ENCODE measurements around the gene ANTXR1. TPM values are rescaled to one million over a fixed set of nuclear protein-coding genes. Genes with fewer than 3 reads are reported as not detected.
"Not testable (repeated sequence)": the region's sequence is repeated elsewhere in the genome, so short reads cannot be mapped to it uniquely, and the experiment has no call there.

The ANTXR1 gene
- total and polyA plus RNA-seq, 5 donors from 2014 or later, result not detected

DNA sequence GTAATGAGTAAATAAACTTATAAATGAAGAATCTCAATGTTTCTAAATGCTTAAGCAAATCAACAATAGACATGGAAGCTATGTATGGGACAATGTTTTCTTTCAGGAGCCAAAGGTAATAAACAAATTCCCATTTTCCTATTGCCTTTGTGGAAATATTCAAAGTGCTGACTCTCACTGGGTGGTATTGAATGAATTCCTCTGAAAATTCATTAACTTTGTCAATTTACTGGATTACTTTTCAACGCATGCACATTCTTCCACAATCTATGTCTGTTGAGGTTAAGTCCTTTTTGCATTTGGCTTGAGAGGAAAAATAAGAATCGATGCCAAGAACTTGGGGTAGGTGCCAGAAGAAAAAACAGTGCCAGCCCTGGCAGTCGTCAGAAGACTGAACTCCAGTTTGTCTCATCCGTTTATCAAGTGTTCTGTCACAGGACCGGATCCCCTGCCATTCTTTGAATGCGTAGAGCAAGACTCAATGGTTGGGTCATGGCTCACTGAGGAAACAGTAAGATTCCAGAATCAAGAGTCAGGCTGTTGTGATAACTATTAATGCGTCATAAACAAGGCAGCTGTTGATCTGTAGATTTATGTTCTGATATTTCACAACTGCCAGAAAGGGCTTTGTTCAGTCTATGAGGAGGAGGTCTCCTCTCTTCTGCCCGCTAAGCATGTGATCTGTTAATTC lies 240.8 kb downstream of the ANTXR1 start:
- ATAC-seq (ENCODE audit: low read depth in 2 of 2) (no peak), DNase-seq (no peak)
- no peaks in the 10 kb centered on the region for H3K36me3 ChIP-seq (ENCODE audit: control insufficient read depth, insufficient read depth, low read length)
- H3K27ac ChIP-seq (ENCODE audit: insufficient read depth, low read length, poor library complexity, severe bottlenecking), result no peak overlapping the region
- peaks cover 12% of the 10 kb centered on the region for H3K27me3 ChIP-seq (ENCODE audit: control insufficient read depth, insufficient read depth, low read length)
- no peaks in the 10 kb centered on the region for H3K9me3 ChIP-seq (ENCODE audit: control insufficient read depth in 2 of 2, low read length in 2 of 2)
- Mint-ChIP-seq H3K4me3 (no peak overlapping the region), H3K27me3 (peaks cover 19% of the 10 kb centered on the region), H3K27ac (peak overlapping the region in 1 of 3 donors; percentile 11), H3K4me1 (no peaks in the 10 kb centered on the region), H3K9me3 (peaks cover 0 to 14% (median 5%) of the 10 kb centered on the region in 7 donors), H3K36me3 (no peaks in the 10 kb centered on the region)
- no peak overlapping the region for H3K4me3 ChIP-seq (ENCODE audit: low read depth, low read length)
- H3K4me1 ChIP-seq (ENCODE audit: control insufficient read depth, insufficient read depth, low read length, poor library complexity, severe bottlenecking), result no peaks in the 10 kb centered on the region

DNA sequence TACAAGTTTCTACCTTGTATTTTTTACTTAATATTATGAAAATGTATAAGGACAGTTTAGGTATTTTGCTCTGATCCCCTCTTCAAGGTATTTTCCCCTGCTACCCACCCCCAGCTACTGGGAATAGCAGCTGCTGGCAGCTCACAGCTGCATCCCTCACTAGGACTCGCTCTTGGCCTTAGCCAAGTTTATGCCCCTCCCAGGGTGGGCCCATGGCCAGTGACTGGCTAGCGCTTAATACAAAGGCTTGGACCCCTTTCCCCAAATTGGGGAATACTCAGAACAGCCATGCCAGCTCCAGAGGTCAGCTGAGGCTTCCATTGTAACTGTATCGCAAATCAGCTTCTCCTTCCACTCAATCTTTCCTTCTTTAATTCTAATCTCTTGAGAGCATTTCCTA lies 242.8 kb downstream of the ANTXR1 start:
- peaks cover 7% of the 10 kb centered on the region for H3K27me3 ChIP-seq (ENCODE audit: control insufficient read depth, insufficient read depth, low read length)
- no peaks in the 10 kb centered on the region for H3K4me1 Mint-ChIP-seq
- no peak overlapping the region for H3K27ac ChIP-seq (ENCODE audit: insufficient read depth, low read length, poor library complexity, severe bottlenecking)
- no peak overlapping the region for H3K27ac Mint-ChIP-seq
- DNase-seq (no peak), ATAC-seq (ENCODE audit: low read depth in 2 of 2) (no peak)
- H3K27me3 Mint-ChIP-seq, result peaks cover 15% of the 10 kb centered on the region
- H3K36me3 Mint-ChIP-seq, result no peaks in the 10 kb centered on the region
- peaks cover 9 to 17% of the 10 kb centered on the region in 2 experiments for H3K9me3 ChIP-seq (ENCODE audit: control insufficient read depth in 2 of 2, low read length in 2 of 2)
- H3K4me1 ChIP-seq (ENCODE audit: control insufficient read depth, insufficient read depth, low read length, poor library complexity, severe bottlenecking), result no peaks in the 10 kb centered on the region
- H3K4me3 Mint-ChIP-seq, result no peak overlapping the region
- H3K36me3 ChIP-seq (ENCODE audit: control insufficient read depth, insufficient read depth, low read length), result no peaks in the 10 kb centered on the region
- H3K9me3 Mint-ChIP-seq, result peaks cover 1 to 26% (median 8%) of the 10 kb centered on the region in 7 donors
- no peak overlapping the region for H3K4me3 ChIP-seq (ENCODE audit: low read depth, low read length)

DNA sequence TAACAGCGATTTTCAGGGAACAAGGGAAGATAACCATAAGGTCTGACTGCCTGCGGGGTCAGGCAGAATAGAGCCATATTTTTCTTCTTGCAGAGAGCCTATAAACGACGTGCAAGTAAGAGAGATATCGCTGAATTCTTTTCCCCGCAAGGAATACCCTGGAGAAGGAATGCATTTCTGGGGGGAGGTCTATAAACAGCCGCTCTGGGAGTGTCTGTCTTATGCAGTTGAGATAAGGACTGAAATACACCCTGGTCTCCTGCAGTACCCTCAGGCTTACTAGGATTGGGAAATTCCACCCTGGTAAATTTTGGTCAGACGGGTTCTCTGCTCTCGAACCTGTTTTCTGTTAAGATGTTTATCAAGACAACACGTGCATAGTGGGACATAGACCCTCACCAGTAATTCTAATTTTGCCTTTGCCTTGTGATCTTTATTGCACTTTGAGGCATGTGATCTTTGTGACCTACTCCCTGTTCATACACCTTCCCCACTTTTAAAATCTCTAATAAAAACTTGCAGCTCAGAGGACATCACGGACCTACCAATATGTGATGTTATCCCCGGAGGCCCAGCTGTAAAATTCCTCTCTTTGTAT lies 247.1 kb downstream of the ANTXR1 start:
- not testable (repeated sequence) for H3K27me3 ChIP-seq (ENCODE audit: control insufficient read depth, insufficient read depth, low read length); H3K4me3 Mint-ChIP-seq; H3K27ac Mint-ChIP-seq; H3K4me1 ChIP-seq (ENCODE audit: control insufficient read depth, insufficient read depth, low read length, poor library complexity, severe bottlenecking); H3K36me3 ChIP-seq (ENCODE audit: control insufficient read depth, insufficient read depth, low read length); H3K36me3 Mint-ChIP-seq; H3K27ac ChIP-seq (ENCODE audit: insufficient read depth, low read length, poor library complexity, severe bottlenecking); H3K4me3 ChIP-seq (ENCODE audit: low read depth, low read length); DNase-seq; ATAC-seq (ENCODE audit: low read depth in 2 of 2); H3K4me1 Mint-ChIP-seq
- H3K9me3 ChIP-seq (ENCODE audit: control insufficient read depth in 2 of 2, low read length in 2 of 2), result peaks cover 9 to 24% of the 10 kb centered on the region in 2 experiments
- peaks cover 13% of the 10 kb centered on the region for H3K27me3 Mint-ChIP-seq
- peaks cover 4 to 40% (median 9%) of the 10 kb centered on the region in 7 donors for H3K9me3 Mint-ChIP-seq

DNA sequence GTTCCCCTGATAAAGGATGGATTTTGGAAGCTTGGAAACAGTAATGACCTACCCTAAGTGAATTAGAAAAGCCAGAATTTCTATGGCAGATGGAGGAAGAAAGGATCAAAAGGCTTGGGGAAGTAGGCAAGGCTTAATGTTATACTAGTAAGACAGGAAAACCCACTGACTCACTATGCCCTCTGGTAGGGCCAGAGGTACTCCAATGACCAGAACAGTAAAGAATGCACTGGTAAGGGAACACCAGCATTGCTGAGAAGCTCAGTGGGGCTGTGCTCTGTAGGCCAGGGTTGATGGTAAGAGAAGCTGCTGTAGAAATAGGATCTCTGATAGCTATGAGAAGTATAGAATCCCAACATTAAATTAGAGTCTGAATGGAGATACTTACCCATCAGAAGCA lies 247.7 kb downstream of the ANTXR1 start:
- H3K4me3 ChIP-seq (ENCODE audit: low read depth, low read length), result no peak overlapping the region
- no peaks in the 10 kb centered on the region for H3K36me3 ChIP-seq (ENCODE audit: control insufficient read depth, insufficient read depth, low read length)
- Mint-ChIP-seq H3K27me3 (peaks cover 18% of the 10 kb centered on the region), H3K27ac (no peak overlapping the region), H3K9me3 (peaks cover 4 to 40% (median 9%) of the 10 kb centered on the region in 7 donors), H3K4me1 (no peaks in the 10 kb centered on the region), H3K4me3 (no peak overlapping the region), H3K36me3 (peaks cover 3% of the 10 kb centered on the region)
- H3K27me3 ChIP-seq (ENCODE audit: control insufficient read depth, insufficient read depth, low read length), result peaks cover 8% of the 10 kb centered on the region
- peaks cover 9 to 24% of the 10 kb centered on the region in 2 experiments for H3K9me3 ChIP-seq (ENCODE audit: control insufficient read depth in 2 of 2, low read length in 2 of 2)
- ATAC-seq (ENCODE audit: low read depth in 2 of 2), result no peak
- DNase-seq, result no peak
- H3K4me1 ChIP-seq (ENCODE audit: control insufficient read depth, insufficient read depth, low read length, poor library complexity, severe bottlenecking), result no peaks in the 10 kb centered on the region
- H3K27ac ChIP-seq (ENCODE audit: insufficient read depth, low read length, poor library complexity, severe bottlenecking), result no peak overlapping the region

DNA sequence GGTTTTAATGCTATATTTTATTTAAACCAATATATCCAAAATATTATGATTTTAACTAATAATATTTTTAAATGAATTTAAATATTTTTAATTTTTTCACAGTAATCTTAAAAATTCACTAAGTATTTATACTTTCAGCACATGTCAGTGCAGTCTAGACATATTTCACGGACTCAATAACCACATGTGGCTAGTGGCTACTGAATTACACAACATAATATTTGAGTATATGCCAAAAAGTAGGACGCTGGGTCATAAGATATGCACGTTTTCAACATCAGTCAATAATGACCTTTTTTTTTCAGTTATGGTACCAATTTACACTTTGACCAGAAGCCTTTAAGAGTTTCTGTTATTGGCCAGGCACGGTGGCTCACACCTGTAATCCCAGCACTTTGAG lies 256.4 kb downstream of the ANTXR1 start:
- Histone ChIP-seq H3K36me3 (ENCODE audit: control insufficient read depth, insufficient read depth, low read length) (no peaks in the 10 kb centered on the region), H3K27ac (ENCODE audit: insufficient read depth, low read length, poor library complexity, severe bottlenecking) (no peak overlapping the region), H3K4me3 (ENCODE audit: low read depth, low read length) (no peak overlapping the region), H3K4me1 (ENCODE audit: control insufficient read depth, insufficient read depth, low read length, poor library complexity, severe bottlenecking) (no peaks in the 10 kb centered on the region), H3K27me3 (ENCODE audit: control insufficient read depth, insufficient read depth, low read length) (peaks cover 9% of the 10 kb centered on the region), H3K9me3 (ENCODE audit: control insufficient read depth in 2 of 2, low read length in 2 of 2) (no peaks in the 10 kb centered on the region)
- H3K4me1 Mint-ChIP-seq, result no peaks in the 10 kb centered on the region
- peaks cover 0 to 4% (median 0%) of the 10 kb centered on the region in 7 donors for H3K9me3 Mint-ChIP-seq
- ATAC-seq (ENCODE audit: low read depth in 2 of 2), result no peak
- no peaks in the 10 kb centered on the region for H3K36me3 Mint-ChIP-seq
- H3K27ac Mint-ChIP-seq, result no peak overlapping the region
- no peak for DNase-seq
- peaks cover 33% of the 10 kb centered on the region for H3K27me3 Mint-ChIP-seq
- H3K4me3 Mint-ChIP-seq, result no peak overlapping the region

DNA sequence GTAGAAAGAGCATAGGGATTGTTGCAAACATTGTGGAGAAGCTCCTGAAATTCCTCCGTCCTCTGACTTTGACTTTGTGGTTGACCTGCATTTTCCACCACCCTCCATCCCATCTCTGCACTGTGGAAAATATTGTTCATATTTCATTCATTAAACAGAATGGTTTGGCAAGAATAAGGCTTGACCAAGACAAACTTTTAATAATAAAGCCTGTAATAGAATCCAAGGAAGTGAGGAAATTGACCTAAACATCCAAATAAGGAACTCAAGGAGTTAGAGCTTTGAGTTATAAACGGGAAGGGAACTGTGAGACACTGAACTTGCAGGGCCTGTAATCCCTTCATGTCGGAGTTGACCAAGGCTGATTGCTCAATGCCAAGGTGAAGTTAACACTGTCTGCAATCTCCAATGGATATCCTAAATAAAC lies 258.9 kb downstream of the ANTXR1 start:
- Mint-ChIP-seq H3K27me3 (peaks cover 32% of the 10 kb centered on the region), H3K36me3 (no peaks in the 10 kb centered on the region), H3K4me1 (no peaks in the 10 kb centered on the region), H3K27ac (no peak overlapping the region), H3K4me3 (no peak overlapping the region), H3K9me3 (peaks cover 0 to 4% (median 0%) of the 10 kb centered on the region in 7 donors)
- Histone ChIP-seq H3K36me3 (ENCODE audit: control insufficient read depth, insufficient read depth, low read length) (no peaks in the 10 kb centered on the region), H3K4me3 (ENCODE audit: low read depth, low read length) (no peak overlapping the region), H3K27ac (ENCODE audit: insufficient read depth, low read length, poor library complexity, severe bottlenecking) (no peak overlapping the region), H3K27me3 (ENCODE audit: control insufficient read depth, insufficient read depth, low read length) (peaks cover 14% of the 10 kb centered on the region), H3K9me3 (ENCODE audit: control insufficient read depth in 2 of 2, low read length in 2 of 2) (no peaks in the 10 kb centered on the region), H3K4me1 (ENCODE audit: control insufficient read depth, insufficient read depth, low read length, poor library complexity, severe bottlenecking) (no peaks in the 10 kb centered on the region)
- DNase-seq (no peak), ATAC-seq (ENCODE audit: low read depth in 2 of 2) (no peak)

DNA sequence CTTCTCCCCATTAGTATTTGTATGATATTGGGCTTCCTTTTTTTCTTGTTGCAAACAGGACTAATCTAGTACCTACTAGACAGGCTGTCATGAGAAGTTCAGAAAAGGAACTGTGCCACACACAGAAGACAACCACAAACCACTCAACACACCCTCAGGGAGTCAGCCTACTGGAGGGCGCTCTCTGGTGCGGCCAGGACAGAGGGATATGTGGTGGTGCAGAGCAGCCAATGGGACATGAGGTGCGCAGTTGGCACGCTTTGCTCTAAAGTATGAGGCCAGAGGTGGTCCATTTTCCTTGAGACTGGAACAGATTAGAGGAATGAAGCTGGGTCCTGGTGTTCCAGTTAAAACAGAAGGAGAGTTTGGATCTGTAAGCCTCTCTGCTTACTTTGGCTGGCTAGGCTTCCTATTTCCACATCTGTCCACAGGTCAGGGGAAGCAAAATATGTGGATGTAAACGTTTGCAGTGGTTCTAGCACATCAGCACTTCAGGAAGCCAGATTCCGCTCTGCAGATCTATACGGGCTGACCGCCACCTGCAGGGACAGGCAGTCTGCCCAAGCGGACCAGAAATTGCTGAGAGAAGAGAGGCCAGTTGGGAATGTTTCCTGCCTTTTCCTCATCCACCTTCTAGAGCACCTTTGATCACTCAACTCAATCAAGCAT lies 260.0 kb downstream of the ANTXR1 start:
- no peaks in the 10 kb centered on the region for H3K4me1 ChIP-seq (ENCODE audit: control insufficient read depth, insufficient read depth, low read length, poor library complexity, severe bottlenecking)
- H3K27ac ChIP-seq (ENCODE audit: insufficient read depth, low read length, poor library complexity, severe bottlenecking), result no peak overlapping the region
- H3K4me3 Mint-ChIP-seq, result no peak overlapping the region
- no peaks in the 10 kb centered on the region for H3K4me1 Mint-ChIP-seq
- no peak for ATAC-seq (ENCODE audit: low read depth in 2 of 2)
- no peak for DNase-seq
- H3K27ac Mint-ChIP-seq, result no peak overlapping the region
- H3K36me3 Mint-ChIP-seq, result no peaks in the 10 kb centered on the region
- H3K27me3 Mint-ChIP-seq, result peaks cover 37% of the 10 kb centered on the region
- peaks cover 14% of the 10 kb centered on the region for H3K27me3 ChIP-seq (ENCODE audit: control insufficient read depth, insufficient read depth, low read length)
- H3K9me3 Mint-ChIP-seq, result peaks cover 0 to 4% (median 0%) of the 10 kb centered on the region in 7 donors
- no peaks in the 10 kb centered on the region for H3K9me3 ChIP-seq (ENCODE audit: control insufficient read depth in 2 of 2, low read length in 2 of 2)
- no peak overlapping the region for H3K4me3 ChIP-seq (ENCODE audit: low read depth, low read length)
- H3K36me3 ChIP-seq (ENCODE audit: control insufficient read depth, insufficient read depth, low read length), result no peaks in the 10 kb centered on the region

Measured in CD4-positive, CD25-positive, alpha-beta regulatory T cell (primary cell).